NCI-H2107 (cell line): ENCODE data around the gene RAB33A.
"Not testable (repeated sequence)": the region's sequence is repeated elsewhere in the genome, so short reads cannot be mapped to it uniquely, and the experiment has no call there.

Experiments used
- DNase-seq: peaks from one replicate; lab custom pipeline; 2025; lab: John Stamatoyannopoulos, UW

RAB33A gene

GRCh38 chrX:130172127-130172845 is 524 bp downstream of the RAB33A start:
- no peak for DNase-seq

GRCh38 chrX:130173190-130173895 is 1.6 kb downstream of the RAB33A start:
- no peak for DNase-seq

DNA sequence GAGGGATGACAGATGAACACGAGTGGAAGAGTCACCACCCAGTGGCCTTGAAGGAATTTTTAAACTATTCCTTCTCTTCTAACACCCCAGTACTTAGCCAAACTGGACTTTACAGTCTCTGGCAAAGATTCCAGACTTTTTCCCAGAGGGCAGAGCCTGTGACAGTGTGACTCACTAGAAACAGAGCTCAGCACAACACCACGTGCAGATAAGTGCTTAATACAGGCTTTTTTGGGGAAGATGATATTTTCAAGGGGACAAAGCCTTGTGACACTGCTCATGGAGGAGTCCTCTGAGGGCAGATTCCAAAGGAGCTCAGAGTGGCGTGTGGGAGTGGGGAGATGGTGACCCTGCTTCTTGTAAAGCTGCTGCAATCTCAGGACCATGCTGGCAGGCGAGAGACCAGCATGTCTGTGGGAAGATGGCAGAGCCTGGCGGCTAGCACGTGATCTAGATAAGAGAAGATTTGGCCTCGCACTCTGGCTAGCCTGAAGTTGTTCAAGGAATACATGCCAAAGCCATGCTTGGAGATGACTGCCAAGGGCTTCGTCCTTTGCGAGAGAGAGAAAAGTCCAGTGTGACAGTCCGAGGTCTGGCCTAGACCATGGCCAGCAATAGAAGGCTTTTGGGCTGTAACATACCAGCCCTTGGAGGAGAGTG is 2.4 kb downstream of the RAB33A start:
- no peak for DNase-seq

DNA sequence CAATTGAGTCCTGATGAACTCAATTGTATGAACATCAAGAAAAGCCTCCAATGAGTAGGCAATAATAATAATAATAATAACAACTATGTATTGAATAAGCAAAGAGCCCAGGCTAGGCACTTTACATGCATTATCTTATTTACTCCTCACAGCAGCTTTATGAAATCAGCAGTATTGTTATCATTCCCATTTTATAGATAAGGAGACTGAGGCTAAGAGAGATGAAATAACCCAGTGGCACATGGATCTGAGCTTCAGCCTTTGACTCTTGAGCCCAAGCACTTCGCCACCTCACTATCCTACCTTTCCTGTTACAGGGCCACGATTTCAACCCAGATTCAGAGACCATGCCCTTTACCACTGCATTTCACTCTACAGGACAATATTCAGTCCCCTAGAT is 3.2 kb downstream of the RAB33A start:
- DNase-seq, result no peak

DNA sequence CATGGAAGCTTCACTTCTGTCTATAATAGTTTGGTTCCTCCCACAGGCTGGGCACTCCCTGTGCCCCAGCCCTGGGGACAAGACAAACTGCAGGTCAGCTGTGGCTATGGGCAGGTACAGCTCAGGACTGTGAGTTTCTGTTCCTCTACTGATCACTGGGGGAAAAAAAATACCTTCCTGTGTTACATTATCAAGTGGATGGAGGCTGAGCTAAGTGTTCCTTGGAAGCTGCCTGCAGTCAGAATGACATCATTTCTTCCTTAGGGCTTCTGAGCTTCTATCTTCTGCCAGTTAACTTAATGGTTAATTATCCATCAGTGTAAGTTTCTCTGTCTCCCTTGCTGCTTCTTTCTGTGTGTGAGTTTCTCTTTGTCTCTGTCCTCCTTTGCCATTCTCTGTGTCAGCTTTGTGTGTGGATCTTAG is 4.6 kb downstream of the RAB33A start:
- no peak for DNase-seq

GRCh38 chrX:130176942-130177341 is 5.2 kb downstream of the RAB33A start:
- DNase-seq, result no peak

- DNase-seq, result no peak
Measured at GRCh38 chrX:130179170-130179569, 7.4 kb downstream of the RAB33A start.

GRCh38 chrX:130179579-130180215 is 7.9 kb downstream of the RAB33A start:
- no peak for DNase-seq

DNA sequence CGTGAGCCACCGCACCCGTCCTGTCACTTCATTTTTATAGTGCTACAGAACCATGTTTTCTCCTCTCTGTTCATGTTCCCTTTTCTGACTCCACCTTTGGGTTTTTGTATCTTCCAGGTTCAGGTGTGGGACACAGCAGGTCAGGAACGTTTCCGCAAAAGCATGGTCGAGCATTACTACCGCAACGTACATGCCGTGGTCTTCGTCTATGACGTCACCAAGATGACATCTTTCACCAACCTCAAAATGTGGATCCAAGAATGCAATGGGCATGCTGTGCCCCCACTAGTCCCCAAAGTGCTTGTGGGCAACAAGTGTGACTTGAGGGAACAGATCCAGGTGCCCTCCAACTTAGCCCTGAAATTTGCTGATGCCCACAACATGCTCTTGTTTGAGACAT is 12.4 kb downstream of the RAB33A start:
- no peak for DNase-seq

GRCh38 chrX:130184857-130185256 is 13.1 kb downstream of the RAB33A start:
- no peak for DNase-seq

- DNase-seq, result no peak
Measured at GRCh38 chrX:130186651-130187050, 14.9 kb downstream of the RAB33A start.

DNA sequence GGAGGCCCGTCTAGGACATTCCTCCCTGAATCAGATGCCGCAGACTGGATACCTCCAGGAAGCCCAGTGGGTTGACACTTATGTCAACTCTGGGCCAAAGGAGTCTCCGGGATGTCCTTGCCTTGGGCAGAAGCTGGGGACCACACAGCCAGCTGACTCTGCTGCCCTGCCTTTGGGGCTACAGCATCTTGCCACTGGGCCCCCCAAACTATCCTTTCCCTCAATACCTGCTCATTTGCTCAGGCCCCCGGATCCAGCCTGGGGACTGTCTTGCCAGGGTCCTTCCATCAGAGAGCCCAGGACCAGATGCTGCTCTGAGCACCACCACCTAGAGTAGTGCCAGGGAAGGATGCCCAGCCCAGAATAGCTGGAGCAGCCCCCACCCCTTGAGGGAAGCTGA is 19.0 kb downstream of the RAB33A start:
- DNase-seq, result no peak

- DNase-seq, result no peak
Measured at GRCh38 chrX:130196466-130196865, 24.7 kb downstream of the RAB33A start.

GRCh38 chrX:130197464-130197863 is 25.7 kb downstream of the RAB33A start:
- DNase-seq, result no peak

GRCh38 chrX:130204647-130205046 is 32.9 kb downstream of the RAB33A start:
- no peak for DNase-seq

DNA sequence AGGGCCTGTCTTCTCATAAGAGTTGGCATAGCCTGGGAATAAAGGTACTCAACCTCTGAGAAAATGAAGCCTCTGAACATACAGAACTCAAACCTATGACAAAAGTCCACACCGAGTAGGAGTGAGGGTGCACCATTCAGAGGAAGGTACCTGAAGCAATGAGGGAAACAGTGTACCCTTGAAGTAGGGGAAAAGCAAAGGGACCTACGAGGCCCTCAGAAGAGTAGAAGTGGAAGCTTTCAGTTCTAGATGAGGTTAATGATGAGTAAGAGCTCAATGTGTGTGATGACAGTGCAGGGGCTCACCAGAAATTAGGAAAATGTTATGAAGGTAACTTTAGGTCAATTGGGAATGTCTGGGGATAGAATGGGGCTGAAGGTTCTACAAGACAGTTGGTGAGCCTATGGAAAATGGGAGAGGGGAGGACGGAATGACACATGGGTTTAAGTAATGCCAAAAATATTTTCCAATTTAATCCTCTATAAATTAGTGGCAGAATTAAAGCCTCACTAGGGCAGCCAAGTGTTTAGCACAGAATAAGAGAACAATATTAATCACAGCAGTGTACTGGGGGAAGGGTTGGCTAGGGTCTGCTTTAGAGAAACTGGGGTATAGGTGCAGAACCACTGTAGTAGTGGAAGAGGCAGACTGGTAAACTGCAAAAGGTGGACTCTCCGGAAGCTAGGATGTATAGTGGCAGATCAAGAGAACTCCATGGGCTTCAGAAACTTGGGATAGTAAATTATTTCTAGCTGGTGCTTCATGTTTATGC is 39.8 kb downstream of the RAB33A start:
- no peak for DNase-seq

DNA sequence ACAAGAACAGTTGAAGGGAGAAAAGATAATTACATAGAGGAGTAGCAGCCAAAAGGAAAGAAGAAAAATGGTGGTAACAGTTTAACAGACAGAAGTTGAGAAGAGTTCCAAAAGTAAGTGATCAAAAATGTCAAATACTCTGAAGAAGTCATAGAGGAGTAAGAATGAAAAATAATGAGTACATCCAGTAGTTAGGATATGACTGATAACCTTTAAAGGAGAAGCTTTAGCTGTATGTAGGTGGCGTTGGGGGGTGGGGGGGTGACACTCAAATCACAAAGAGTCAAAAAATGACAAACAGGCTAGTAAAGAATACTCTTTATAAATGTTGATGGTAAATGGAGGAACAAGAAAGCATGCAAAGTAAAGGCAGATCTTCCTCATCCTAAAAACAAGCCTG is 40.6 kb downstream of the RAB33A start:
- no peak for DNase-seq

DNA sequence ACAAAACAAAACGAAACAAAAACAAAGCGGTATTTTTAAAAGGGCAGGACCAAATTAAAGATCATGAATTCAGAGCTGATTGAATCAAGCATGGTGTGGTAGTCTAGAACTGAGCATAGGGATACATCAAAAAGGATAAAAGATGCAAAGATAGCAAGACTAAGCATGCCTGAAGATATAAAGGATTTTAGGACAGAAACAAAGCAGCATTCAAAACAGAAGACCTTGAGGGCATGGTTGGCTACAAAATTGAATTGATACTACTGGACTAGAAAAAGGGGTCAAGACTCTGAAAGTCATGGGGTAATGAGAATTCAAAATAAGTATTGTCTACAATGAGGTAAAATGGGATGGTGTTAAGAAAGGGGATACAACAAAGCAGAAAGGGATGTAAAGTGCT is 41.6 kb downstream of the RAB33A start:
- DNase-seq, result no peak

DNA sequence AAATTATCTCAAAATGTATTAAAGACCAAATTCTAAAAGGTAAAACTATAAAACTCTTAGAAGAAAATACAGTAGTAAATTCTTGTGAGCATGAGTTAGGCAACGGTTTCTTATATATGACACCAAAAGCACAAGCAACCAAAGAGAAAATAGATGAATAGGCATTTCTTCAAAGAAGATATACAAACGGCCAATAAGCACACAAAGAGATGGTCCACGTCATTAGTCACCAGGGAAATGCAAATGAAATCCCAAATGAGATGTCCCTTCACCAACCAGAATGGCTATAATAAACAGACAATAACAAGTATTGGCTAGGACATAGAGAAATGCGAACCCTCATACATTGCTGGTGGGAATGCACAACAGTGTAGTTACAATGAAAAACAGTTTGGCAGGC is 44.6 kb downstream of the RAB33A start:
- DNase-seq, result no peak

DNA sequence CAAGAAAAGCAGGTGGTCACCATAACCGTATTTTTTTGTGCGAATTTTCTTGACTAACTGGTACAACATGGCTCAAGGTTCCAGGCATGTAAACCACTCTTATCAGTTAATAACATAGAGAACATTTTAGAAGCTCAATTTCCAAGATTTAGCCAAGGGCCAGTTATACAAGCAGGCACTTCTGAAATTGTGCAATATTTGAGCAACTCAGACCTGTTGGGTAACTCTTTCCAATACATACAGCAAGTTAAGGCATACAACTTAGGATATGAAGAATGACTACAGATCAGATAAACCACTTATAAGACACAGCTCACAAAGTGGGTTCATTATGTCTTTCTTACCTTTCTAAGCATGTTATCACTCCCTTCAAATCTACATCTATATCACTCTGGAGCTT is 53.0 kb downstream of the RAB33A start:
- DNase-seq, result no peak

- DNase-seq, result peak; percentile 8
Measured at GRCh38 chrX:130228871-130229270, 57.1 kb downstream of the RAB33A start.

GRCh38 chrX:130231184-130231583 is 59.4 kb downstream of the RAB33A start:
- not testable (repeated sequence) for DNase-seq
